Measurements from ENCODE around the gene GLS.

DNA sequence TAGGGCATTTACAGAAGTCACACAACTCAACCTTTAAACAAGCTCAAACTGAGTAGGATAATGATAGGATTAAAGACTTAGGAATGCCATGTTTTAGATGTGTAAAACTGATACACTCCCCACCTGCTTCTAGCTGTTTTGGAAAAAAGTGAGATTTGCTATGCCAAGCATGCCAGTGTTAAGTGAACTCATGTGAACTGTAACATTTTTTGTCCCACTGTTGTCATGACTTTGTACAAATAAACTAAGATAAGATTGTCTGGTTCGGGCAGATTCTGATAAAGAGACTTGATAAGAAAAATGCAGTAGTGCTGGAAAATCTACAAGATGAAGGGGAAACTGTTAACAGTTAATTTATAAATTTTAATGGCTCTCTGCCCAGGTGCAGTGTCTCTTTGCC lies 66.5 kb downstream of the GLS start:
- TF ChIP-seq, protein P1, sequence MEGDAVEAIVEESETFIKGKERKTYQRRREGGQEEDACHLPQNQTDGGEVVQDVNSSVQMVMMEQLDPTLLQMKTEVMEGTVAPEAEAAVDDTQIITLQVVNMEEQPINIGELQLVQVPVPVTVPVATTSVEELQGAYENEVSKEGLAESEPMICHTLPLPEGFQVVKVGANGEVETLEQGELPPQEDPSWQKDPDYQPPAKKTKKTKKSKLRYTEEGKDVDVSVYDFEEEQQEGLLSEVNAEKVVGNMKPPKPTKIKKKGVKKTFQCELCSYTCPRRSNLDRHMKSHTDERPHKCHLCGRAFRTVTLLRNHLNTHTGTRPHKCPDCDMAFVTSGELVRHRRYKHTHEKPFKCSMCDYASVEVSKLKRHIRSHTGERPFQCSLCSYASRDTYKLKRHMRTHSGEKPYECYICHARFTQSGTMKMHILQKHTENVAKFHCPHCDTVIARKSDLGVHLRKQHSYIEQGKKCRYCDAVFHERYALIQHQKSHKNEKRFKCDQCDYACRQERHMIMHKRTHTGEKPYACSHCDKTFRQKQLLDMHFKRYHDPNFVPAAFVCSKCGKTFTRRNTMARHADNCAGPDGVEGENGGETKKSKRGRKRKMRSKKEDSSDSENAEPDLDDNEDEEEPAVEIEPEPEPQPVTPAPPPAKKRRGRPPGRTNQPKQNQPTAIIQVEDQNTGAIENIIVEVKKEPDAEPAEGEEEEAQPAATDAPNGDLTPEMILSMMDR (IDR thresholded peaks at IDR 0.05): no peak
- no peak for TF ChIP-seq POLR2A (IDR thresholded peaks at IDR 0.05)

Data from heart left ventricle (tissue), 13 donors.